HG03097 (cell line): ENCODE data around the gene RNF125.
"Not testable (repeated sequence)": the region's sequence is repeated elsewhere in the genome, so short reads cannot be mapped to it uniquely, and the experiment has no call there.

Source experiments
- ATAC-seq: cut with Tn5 transposase; IDR thresholded peaks from one replicate; pipeline ENCODE4 v1.9.1; 2021; ENCODE audit not compliant: unreplicated experiment, low FRiP score

RNF125 gene

DNA sequence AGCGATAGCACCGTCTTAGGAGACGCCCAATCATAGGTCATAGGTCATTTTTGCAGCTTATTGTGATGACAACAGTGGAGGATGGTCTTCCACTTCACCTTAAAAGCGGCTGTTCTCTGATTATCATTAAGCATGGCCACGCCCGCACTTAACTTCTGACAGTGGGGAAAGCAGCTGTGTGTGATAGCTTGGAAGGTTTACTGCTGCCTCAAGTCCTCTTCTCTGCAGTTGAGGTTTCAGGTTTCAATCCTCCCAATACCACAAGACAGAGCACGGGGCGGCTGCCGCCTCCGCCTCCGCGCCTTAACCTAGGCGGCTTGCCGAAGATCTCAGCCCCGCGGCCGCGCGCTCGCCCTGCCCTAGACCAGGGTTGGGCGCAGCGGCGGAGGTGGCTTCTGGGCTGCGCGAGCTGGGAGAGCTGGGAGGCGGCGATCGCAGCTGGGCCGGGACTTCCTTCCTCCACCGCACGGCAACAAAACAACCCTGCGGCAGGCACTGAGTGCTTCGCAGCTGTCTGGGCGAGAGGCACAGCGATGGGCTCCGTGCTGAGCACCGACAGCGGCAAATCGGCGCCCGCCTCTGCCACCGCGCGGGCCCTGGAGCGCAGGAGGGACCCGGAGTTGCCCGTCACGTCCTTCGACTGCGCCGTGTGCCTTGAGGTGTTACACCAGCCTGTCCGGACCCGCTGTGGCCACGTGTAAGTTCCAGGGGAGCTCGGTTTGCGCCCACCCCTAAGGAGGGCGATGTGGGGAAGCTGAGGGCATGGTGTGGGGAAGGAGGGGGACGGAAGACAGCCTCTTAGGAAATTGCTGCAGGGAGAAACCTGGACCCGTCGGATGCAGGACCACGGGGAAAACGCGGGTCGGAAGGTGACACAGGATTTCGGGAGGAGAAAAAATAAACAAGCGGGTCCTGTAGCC lies at the start of gene RNF125:
TSS of gene RNF125 (plus strand) at position 495 of the 920 bp plus-strand sequence. CDS start at position 534, 39 bp downstream.
- peak; percentile 87 for ATAC-seq

DNA sequence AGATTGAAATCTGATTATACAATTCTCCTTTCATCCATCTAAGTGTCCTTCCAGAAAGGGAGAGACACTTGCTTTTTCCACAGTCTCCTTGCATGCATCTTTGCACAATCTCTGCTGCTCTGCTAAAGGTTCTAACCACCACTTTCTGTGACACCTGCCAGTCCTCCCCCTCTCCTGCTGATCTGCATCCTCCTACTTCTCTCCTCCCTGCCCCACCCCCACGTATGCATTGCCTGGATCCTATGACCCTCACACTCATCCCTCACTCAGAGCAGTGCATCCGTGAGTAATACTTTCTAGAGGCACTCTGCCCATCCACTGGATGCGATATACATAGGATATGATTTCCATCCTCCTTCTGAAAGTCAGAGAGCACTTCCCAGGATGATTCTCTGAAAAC lies 48.0 kb upstream of the RNF125 start:
- ATAC-seq = no peak

DNA sequence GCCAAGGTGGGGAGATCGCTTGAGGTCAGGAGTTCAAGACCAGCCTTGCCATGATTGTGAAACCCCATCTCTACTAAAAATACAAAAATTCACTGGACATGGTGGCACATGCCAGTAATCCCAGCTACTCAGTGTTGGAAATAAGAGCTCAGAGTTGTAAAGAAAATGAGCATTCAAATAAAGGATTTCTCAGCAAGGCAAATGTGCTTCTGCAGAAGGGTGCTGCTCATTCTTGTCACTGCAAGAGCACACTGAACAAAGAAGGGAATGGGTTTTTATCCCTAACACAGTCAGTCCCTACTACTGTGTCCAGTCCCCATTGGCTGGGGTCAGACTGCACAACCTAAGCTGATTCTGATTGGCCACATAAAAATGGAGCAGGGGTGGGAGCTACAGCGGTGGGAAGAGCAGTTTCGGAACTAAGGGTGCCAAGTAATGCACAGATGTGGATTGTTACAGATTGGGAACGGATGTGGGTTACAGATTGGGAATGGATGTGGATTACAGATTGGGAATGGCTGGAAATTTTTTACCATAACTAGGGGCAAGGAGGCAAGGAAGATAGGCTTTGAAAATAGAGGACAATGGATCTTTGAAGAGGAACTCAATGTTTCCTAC lies 44.6 kb upstream of the RNF125 start:
- ATAC-seq = no peak

DNA sequence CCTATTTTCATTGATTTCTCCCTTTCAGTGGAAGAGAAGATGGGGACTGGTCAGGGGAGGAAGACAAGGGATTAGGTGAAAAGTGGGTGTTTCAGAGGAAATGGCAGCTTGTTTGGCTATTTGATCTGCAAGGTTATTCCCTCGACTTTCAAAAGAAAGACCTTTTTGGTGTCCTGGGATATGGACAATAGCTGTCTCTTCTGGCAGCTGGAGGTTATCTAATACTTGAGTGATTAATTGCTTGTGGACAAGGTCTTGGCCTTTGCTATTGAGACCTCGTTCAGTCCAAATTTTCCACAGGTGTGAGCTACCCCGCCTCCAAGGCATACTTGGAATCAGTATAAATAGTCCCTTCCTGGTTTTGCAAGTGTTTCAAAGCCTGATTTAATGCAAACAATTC lies 42.4 kb upstream of the RNF125 start:
- no peak for ATAC-seq

DNA sequence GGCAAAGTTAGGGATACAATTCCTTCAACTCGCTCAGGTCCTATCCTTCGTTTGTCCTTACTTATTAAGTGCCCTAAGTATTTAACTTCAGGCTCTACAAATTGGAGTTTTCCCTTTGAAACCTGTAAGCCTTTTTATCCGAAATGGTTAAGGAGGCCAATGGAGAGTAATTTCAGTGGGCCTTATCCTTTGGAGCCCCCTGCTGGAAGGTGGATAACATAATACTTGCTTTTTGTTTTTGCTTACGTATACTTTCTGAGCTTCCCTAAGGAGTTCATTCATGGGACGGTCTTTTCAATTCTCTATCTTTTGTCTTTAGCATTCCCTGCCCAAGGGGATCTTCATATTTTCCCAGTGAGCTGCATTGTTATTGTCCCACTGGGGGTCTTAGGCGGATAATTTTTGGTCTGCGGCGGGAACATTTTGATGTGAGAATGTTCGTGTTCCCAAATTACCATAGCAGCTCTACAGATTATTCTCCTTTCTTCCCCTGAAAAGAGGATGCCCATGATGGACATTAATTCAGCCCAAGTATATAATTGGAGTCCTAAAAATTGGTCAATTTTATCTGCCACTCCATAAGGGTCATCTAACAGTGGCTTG lies 41.3 kb upstream of the RNF125 start:
- no peak for ATAC-seq

DNA sequence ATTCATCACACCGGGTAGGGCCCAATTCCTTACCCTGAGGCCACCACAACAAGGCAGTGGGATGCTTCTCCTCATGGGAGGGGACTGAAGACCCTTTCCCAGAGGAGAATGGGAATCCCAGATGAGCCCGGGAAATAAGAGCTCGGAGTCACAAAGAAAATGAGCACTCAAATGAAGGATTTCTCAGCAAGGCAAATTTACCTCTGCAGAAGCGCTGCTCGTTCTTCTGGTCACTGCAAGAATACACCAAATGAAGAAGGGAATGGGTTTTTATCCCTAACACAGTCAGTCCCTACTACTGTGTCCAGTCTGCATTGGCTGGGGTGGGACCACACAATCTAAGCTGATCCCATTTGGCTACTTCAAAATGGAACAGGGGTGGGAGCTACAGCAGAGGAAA lies 40.0 kb upstream of the RNF125 start:
- no peak for ATAC-seq

DNA sequence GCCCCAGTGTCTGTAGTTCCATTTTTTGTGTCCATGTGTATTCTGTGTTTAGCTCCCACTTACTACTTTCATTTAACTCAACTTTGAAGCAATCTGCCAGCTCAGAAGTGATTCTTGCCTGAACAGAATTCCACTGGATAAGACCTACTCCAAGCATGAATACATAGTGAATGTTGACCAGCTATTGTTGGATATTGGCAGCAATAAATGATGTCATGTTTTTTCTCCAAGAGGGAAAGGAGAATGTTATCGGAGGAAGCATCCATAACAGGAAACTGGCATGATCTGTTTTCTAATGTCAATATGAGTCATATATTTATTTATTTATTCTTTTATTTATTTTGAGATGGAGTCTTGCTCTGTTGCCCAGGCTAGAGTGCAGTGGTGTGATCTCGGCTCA lies 38.9 kb upstream of the RNF125 start:
- ATAC-seq = no peak

DNA sequence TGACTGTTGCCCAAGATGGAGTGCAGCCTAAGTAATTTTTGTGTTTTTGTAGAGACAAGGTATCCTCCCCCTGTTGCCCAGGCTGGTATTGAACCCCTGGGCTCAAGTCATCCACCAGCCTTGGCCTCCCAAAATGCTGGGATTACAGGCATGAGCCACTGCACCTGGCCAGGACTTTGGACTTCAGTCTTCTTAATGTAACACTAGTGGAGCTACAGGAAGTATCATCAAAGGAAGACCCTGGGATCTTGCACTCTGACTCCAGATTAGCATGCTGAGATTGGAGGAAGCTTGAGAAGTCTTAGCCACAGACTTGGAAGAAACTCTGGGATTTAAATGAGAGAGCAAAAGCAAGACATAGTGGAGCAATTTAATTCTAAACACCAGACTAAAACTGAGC lies 37.8 kb upstream of the RNF125 start:
- no peak for ATAC-seq

DNA sequence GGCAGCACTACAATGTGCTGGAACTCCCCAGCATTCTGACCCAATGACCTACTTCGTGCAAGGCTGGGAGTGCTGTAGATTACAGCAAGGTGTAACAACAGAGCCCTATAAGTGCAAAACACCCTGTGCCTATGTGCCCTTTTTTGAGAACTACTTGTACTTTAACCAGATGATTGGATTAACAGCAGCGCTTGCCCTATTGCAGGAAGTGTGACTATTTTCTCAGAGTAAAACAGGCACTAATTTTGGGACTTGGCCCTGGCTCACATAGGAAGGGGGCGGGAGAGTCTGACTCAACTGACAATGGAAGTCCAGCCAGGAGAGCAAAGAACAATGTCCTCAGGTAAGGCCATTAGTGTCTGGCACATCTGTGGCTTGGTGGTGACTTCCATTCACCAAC lies 35.6 kb upstream of the RNF125 start:
- no peak for ATAC-seq

DNA sequence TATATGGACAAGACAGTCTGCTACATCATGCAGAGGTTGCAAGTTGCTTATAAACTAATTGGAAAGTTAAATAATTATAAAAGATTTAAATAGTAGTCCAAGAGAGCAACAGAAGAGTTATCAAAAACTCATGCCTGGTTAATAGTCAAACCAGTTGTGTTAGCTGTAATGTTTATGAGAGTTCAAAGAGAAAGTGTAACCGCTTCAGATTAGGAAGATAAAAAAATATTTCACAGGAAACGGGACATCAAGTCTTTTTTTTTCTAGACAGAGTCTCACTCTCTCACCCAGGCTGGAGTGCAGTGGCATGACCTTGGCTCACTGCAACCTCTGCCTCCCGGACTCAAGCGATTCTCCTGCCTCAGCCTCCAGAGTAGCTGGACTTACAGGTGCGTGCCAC lies 34.6 kb upstream of the RNF125 start:
- ATAC-seq = no peak

DNA sequence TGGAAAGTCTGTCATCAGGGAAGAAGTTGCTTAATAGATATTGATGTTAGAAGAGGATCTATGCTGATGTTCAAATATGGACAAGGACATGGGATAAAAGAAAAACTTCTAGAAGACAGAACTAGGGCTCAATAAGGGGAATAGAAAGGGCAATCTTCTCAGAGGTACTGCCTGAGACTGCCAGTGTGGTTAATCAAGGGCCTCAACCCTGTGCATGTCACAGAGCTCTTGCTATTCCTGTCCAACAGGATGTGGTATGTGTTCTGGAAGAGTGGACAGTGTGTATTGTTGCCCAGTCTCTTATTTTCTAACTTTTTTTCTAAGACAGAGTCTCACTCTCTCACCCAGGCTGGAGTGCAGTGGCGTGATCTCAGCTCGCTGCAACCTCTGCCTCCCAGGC lies 27.8 kb upstream of the RNF125 start:
- peak; percentile 99 for ATAC-seq

DNA sequence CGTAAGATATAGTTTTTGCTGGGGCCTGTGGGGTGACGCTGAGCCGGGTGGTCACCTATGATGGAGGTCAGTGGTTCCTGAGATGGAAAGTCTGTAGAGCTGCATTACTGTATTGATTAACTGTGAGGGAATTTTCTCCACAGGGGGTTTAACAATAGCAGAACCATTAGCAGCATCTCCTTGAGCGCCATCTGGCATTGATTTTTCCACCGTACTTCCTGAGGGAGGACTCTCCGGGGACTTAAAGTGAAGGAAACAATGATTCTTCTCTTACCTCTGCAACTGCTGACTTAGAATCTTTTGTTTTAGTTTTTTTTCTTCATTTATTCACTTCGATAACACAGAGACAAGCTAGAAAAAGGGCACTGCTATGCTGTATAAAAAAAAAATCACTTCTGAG lies 22.6 kb upstream of the RNF125 start:
- no peak for ATAC-seq

DNA sequence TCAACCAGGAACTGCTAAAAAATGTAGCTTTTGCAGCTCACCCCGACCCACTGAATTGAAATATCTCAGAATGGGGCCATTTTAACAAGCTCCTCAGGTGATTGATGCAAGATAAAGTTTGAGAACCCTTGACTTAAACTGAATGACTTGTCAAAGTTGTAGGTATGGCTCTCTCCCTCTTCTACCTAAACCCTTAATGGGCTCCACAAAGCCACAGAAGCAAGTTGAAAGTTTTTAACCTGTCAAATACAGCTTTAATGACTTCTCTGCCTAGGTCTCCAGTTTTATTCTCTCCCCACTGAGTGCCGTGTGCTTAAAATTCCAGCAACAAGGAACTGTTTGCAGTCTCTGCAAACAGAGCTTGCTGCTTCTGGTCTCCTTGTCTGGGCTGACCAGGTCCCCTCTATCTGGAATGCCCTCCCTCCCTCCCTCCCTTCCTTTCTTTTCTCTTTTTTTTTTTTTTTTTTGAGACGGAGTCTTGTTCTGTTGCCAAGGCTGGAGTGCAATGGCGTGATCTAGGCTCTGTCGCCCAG lies 19.7 kb upstream of the RNF125 start:
- ATAC-seq = no peak

DNA sequence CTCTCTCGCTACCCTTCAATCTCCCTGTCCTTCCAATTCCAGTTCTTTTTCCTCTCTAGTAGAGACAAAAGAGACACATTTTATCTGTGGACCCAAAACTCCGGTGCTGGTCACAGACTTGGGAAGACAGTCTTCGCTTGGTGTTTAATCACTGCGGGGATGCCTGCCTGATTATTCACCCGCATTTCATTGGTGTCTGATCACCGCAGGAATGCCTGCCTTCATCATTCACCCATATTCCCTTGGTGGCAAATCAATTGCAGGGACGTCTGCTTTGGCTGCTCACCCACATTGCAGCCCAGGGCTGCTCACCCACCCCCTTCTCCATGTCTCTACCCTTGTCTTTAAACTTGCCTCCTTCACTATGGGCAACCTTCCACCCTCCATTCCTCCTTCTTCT lies 17.5 kb upstream of the RNF125 start:
- ATAC-seq = not testable (repeated sequence)

DNA sequence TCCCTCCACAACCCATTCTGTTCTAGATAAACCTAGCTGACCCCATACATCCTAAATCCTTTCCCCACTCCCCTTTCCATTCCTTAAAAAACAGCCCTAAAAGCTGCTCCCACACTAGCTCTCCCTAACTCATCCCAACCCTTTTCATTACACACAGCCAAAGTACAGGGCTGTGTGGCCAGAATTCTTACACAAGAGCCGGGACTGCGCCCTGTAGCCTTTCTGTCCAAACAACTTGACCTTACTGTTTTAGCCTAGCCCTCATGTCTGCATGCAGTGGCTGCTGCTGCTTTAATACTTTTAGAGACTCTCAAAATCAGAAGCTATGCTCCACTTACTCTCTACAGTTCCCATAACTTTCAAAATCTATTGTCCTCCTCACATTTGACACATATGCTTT lies 14.8 kb upstream of the RNF125 start:
- not testable (repeated sequence) for ATAC-seq

DNA sequence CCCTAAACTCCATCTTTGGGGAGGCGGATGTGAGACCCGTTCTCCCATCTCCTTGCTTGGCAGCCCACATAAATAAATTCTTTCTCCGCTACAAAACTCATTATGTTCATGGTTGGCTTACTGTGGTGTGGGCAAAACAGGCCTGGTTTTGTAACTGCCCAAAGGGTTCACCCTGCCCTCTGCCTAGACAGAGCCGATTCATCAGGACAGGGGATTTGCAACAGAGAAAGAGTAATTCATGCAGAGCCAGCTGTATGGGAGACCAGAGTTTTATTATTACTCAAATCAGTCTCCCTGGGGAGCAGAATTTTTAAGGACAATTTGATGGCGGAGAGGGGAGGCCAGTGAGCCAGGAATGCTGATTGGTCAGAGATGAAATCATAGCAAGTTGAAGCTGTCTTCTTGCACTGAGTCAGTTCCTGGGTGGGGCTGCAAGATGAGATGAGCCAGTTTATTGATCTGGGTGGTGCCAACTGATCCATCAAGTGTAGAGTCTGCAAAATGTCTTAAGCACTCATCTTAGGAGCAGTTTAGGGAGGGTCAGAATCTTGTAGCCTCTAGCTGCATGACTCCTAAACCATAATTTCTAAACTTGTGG lies 8.4 kb upstream of the RNF125 start:
- no peak for ATAC-seq

DNA sequence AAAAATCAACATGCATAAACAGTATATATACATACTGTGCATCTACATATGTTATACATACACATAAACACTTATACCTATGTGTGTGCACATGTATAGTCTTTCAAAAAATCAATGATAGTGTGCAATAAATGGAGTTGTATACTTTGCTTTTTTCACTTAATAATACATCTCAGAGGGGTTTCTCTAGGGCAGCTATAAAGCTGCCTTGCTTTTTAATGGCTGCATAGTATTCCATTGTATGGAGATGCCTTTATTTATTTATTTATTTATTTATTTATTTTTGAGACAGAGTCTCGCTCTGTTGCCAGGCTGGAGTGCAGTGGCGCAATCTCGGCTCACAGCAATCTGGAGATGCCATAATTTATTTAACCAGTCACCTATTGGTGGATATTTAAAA lies 7.4 kb upstream of the RNF125 start:
- no peak for ATAC-seq

DNA sequence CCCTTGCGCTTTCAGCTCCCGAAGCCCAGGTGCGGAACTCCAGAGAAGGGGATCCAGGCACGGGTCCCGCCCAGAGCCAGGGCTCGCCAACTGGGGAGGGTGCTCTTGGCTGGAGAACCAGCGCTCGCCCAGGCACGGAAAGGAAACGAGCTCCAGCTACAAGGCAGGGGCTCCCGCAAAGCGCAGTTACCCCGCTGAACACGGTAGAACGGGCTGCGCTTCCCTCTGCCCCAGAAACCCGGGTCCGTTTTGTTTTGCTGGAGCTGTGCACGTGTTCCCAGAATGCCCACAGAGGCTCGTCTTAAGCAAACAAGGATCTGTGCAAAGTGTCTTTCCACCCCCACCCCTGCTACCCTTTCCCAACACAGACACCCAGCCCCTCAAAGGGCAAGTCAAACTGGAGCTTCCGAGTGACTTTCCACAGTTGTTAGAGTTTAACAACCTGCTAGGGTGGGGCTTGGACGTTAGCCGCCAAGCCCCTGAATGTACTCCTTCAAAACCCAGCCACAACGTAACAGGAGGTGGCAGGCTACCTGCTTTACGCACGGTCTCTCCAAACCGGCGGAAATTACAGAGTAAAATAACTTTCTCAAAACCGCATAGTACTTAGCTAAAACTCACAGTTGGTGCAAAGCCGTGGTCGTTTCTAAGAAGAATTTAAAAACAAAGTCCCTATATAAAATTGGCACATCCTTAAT lies 775 bp downstream of the RNF125 start:
- peak; percentile 12 for ATAC-seq

DNA sequence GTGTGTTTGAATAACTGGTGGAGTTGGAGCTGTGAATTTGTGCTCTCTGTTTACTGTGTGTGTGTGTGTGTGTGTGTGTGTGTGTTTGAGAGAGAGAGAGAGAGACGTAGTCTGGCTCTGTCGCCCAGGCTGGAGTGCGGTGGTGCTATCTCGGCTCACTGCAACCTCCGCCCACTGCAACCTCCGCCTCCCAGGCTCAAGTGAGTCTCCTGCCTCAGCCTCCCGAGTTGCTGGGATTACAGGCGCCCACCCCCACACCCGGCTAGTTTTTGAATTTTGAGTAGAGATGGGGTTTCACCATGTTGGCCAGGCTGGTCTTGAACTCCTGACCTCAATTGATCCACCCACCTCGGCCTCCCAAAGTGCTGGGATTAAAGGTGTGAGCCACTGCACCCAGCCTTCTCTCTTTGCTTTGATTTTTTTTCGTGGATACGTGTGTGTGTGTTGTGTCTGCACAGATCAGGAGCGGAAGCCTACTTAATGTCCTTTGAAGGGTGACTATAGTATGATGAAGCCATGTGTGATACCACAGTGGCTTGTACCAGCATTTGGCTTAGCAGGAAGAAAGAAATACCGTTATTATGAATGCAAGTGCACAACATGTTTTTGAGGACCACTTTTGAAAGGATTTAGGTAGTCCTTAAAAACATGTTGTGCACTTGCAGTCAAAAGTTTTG lies 1.5 kb downstream of the RNF125 start:
- not testable (repeated sequence) for ATAC-seq
